Thoracic aorta (tissue), 2 donors: Measurements from ENCODE around the gene PLEKHG3. TPM values are rescaled to one million over a fixed set of nuclear protein-coding genes. Genes with fewer than 3 reads are reported as not detected.
A peak's percentile ranks its signal among the peaks of the same experiment; 100 is the strongest.

Experiments used
- ATAC-seq: fragments of 150-250 bp; one replicate; pipeline ENCODE4 v1.8.0; 2017; ENCODE audit warnings: low read depth; ENCODE audit not compliant: insufficient number of reproducible peaks, low FRiP score
- DNase-seq: peaks from one replicate; pipeline ENCODE4 v3.0.0-alpha.2; 2020; ENCODE audit warnings: low spot score
- H3K27ac ChIP-seq, 2 donors: fragments of 200-600 bp; sonication (generic); 1 replicate in 1 of 2; 2 replicates in 1 of 2; pipeline ENCODE4 v1.5.1; 2016; ENCODE audit warnings: mild to moderate bottlenecking in 2 of 2, moderate library complexity in 2 of 2
- H3K27me3 ChIP-seq: fragments of 200-600 bp; sonication (generic); replicated peaks from 2 replicates; pipeline ENCODE4 v1.6.0; 2016; ENCODE audit warnings: mild to moderate bottlenecking; ENCODE audit not compliant: insufficient read depth
- H3K36me3 ChIP-seq: fragments of 200-600 bp; sonication (generic); one replicate; pipeline ENCODE4 v1.5.1; 2016
- H3K4me1 ChIP-seq, 2 donors: fragments of 200-600 bp; sonication (generic); 1 replicate in 1 of 2; 2 replicates in 1 of 2; pipeline versions ENCODE4 v1.5.1 to v1.6.0; 2016; ENCODE audit warnings: low read depth in 2 of 2, mild to moderate bottlenecking in 1 of 2; ENCODE audit not compliant: control insufficient read depth in 1 of 2
- H3K4me3 ChIP-seq: fragments of 200-600 bp; sonication (generic); 2 replicates; pipeline ENCODE4 v1.5.1; 2016; ENCODE audit warnings: mild to moderate bottlenecking
- H3K9me3 ChIP-seq: fragments of 200-600 bp; sonication (generic); 2 replicates; pipeline ENCODE4 v1.5.1; 2016
- total RNA-seq, 2 donors: library from RNA; depleted of rRNA; stranded (reverse); fragments of >200 nt; gene quantifications; one replicate each; pipeline versions ENCODE4 v1.1.0 to v1.2.3, GENCODE V29; 2016
- TF ChIP-seq, protein P1 (sequence below): fragments of 200-600 bp; sonication (generic); IDR thresholded peaks from one replicate; pipeline ENCODE4 v1.5.1; 2019; ENCODE audit warnings: antibody characterized with exemption

The PLEKHG3 gene
- total RNA-seq, 2 donors from 2014 or later: 63.2 to 71.5 TPM

DNA sequence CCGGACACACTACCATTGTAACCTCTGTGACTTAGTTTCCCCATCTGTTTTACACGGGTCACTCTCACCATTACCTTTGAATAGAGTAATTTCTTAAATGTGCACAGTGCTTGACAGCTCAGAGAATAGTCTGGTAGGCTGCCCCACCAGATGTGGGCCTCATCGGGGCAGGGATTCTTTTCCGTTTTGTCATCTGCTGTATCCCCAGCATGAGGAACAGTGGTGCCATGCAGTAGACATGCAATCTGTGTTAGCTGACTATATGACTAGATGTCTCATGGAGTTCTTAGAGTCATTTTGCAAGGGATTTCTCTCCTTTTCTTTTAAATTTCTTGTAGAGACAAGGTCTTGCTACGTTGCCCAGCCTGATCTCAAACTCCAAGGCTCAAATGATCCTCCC is 44.9 kb upstream of the PLEKHG3 start:
- DNase-seq: no peak
- TF ChIP-seq, protein P1, sequence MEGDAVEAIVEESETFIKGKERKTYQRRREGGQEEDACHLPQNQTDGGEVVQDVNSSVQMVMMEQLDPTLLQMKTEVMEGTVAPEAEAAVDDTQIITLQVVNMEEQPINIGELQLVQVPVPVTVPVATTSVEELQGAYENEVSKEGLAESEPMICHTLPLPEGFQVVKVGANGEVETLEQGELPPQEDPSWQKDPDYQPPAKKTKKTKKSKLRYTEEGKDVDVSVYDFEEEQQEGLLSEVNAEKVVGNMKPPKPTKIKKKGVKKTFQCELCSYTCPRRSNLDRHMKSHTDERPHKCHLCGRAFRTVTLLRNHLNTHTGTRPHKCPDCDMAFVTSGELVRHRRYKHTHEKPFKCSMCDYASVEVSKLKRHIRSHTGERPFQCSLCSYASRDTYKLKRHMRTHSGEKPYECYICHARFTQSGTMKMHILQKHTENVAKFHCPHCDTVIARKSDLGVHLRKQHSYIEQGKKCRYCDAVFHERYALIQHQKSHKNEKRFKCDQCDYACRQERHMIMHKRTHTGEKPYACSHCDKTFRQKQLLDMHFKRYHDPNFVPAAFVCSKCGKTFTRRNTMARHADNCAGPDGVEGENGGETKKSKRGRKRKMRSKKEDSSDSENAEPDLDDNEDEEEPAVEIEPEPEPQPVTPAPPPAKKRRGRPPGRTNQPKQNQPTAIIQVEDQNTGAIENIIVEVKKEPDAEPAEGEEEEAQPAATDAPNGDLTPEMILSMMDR: no peak
- H3K9me3 ChIP-seq: no peaks in the 10 kb centered on the region
- peaks cover 3 to 17% of the 10 kb centered on the region in 2 donors for H3K4me1 ChIP-seq
- H3K27me3 ChIP-seq: no peaks in the 10 kb centered on the region
- H3K4me3 ChIP-seq: no peak overlapping the region
- no peak overlapping the region for H3K27ac ChIP-seq
- no peaks in the 10 kb centered on the region for H3K36me3 ChIP-seq
- no peak for ATAC-seq

DNA sequence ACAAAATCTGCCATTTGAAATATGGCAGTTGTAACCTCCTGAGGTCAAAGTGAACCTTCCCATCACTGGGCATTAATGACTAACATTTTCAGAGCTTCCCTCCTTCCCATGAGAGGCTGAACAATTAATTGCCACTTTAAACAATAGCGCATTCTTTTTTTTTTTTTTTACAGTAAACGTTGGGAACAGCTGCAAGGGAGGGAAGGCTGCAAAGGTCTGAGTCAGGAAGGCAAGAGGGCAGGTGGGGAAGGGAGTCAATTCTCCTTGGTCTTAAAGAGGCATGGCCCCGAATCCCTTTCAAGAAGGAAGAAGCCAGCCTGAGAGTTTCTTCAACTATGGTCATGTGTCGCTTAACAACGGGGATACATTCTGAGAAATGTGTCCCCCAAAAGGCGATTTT is 41.0 kb upstream of the PLEKHG3 start:
- TF ChIP-seq, protein P1: no peak
- Histone ChIP-seq H3K4me1 (no peaks in the 10 kb centered on the region), H3K9me3 (no peaks in the 10 kb centered on the region), H3K27me3 (no peaks in the 10 kb centered on the region), H3K27ac (no peak overlapping the region), H3K36me3 (no peaks in the 10 kb centered on the region), H3K4me3 (no peak overlapping the region)
- ATAC-seq (no peak), DNase-seq (no peak)

DNA sequence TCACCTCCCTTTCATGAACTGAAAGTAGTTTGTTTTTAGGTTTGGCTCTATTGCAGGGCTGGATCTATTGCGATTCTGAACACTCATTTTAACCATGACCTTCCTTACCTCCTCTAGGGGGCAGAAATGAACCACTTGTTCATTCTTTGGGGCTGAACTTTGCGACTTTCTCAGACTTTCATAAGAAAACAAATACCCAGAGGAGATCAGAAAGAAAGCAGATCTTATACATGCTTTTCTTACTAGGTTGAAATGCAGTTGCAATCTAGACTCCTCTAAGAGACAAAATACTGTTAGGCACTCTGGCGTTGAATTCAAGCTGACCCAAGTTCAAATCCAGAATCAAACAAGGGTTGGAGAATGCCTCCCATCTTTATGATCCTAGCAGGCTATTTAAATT is 32.6 kb upstream of the PLEKHG3 start:
- H3K4me3 ChIP-seq: no peak overlapping the region
- H3K36me3 ChIP-seq: no peaks in the 10 kb centered on the region
- H3K4me1 ChIP-seq: peaks cover 0 to 5% of the 10 kb centered on the region in 2 donors
- DNase-seq (no peak), ATAC-seq (no peak)
- H3K27ac ChIP-seq: no peak overlapping the region
- TF ChIP-seq, protein P1: peak; percentile 69
- H3K27me3 ChIP-seq: no peaks in the 10 kb centered on the region
- no peaks in the 10 kb centered on the region for H3K9me3 ChIP-seq

DNA sequence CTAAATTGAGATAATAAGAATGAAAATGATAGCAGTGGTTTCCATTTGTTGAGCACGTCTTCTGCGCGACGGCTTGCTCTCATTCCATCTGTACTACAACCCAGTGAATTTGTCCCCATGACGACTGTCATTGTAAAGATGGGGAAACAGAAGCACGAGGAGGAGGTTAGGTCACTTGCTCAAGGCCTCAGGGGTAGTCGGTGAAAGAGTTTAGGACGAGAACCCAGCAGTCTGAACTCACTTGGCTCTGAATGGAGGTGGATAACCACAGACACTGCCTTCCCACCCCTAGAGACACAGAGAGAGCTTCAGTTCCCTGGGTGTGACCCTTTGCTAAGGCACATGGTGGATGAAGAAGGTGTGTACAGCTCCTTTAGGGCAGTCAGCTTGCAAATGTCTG is 30.9 kb upstream of the PLEKHG3 start:
- peak overlapping the region in 1 of 2 donors; percentile 7 for H3K27ac ChIP-seq
- DNase-seq: no peak
- no peaks in the 10 kb centered on the region for H3K36me3 ChIP-seq
- TF ChIP-seq, protein P1: no peak
- no peaks in the 10 kb centered on the region for H3K27me3 ChIP-seq
- no peak for ATAC-seq
- H3K4me3 ChIP-seq: no peak overlapping the region
- peaks cover 0 to 5% of the 10 kb centered on the region in 2 donors for H3K4me1 ChIP-seq
- H3K9me3 ChIP-seq: no peaks in the 10 kb centered on the region

DNA sequence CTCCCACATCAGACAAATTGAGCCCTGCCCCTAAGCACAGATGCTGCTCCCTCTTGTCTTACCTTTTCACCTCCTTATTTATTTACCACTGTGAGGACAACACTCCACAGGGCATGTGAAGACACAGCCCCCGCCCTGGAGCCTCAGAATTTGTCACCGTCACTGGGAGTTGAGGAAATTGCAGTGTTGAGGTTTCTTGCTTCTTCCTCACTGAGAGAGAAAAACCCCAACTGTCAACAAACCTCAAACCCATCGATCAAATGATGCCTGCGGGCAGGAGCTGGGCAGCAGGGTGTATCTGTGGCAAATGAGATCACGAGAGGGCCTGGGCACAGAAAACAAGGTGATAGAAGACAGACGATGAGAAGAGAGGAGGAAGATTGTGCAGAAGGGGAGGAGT is 30.5 kb upstream of the PLEKHG3 start:
- H3K4me1 ChIP-seq: peaks cover 0 to 5% of the 10 kb centered on the region in 2 donors
- no peaks in the 10 kb centered on the region for H3K27me3 ChIP-seq
- no peak overlapping the region for H3K4me3 ChIP-seq
- H3K36me3 ChIP-seq: no peaks in the 10 kb centered on the region
- no peak for ATAC-seq
- no peaks in the 10 kb centered on the region for H3K9me3 ChIP-seq
- TF ChIP-seq, protein P1: no peak
- no peak for DNase-seq
- H3K27ac ChIP-seq: peak overlapping the region in 1 of 2 donors; percentile 7
